ENCODE data around the gene RBM38. TPM values are rescaled to one million over a fixed set of nuclear protein-coding genes. Genes with fewer than 3 reads are reported as not detected.

RBM38 gene
- total RNA-seq, 1 donor from 2014 or later = 26.6 TPM

GRCh38 chr20:57409672-57410397 lies 18.6 kb downstream of the RBM38 start:
- Histone ChIP-seq H3K4me1 (no peaks in the 10 kb centered on the region), H2AFZ (replicated peaks) (no peak overlapping the region), H3F3A (ENCODE audit: low read depth) (peaks cover 13% of the 10 kb centered on the region), H3K9ac (no peak overlapping the region), H3K79me2 (ENCODE audit: low read depth) (no peaks in the 10 kb centered on the region), H3K27me3 (no peaks in the 10 kb centered on the region), H3K4me3 (no peak overlapping the region), H3K4me2 (no peak overlapping the region), H4K20me1 (ENCODE audit: low read depth) (peaks cover 5% of the 10 kb centered on the region), H3K9me3 (ENCODE audit: low read depth) (no peaks in the 10 kb centered on the region), H3K36me3 (no peaks in the 10 kb centered on the region), H3K27ac (peak overlapping the region; percentile 53)
- peaks cover 4% of the 10 kb centered on the region for H3K36me3 Mint-ChIP-seq
- H3K27me3 Mint-ChIP-seq (ENCODE audit: insufficient read depth, low read depth) = no peaks in the 10 kb centered on the region
- H3K4me3 Mint-ChIP-seq = no peak overlapping the region
- H3K4me1 Mint-ChIP-seq = peaks cover 23% of the 10 kb centered on the region
- no peaks in the 10 kb centered on the region for H3K9me3 Mint-ChIP-seq
- DNase-seq (ENCODE audit: low spot score) = no peak
- TF ChIP-seq EZH2phosphoT487 (IDR thresholded peaks at IDR 0.05) (no peak), CTCF (IDR thresholded peaks at IDR 0.05) (no peak), EZH2 (IDR thresholded peaks at IDR 0.05) (no peak)
- H3K27ac Mint-ChIP-seq = peak overlapping the region; percentile 79

GRCh38 chr20:57410398-57410920 lies 19.3 kb downstream of the RBM38 start:
- Histone ChIP-seq H3K4me1 (no peaks in the 10 kb centered on the region), H2AFZ (replicated peaks) (no peak overlapping the region), H3K4me2 (no peak overlapping the region), H3K27me3 (no peaks in the 10 kb centered on the region), H3F3A (ENCODE audit: low read depth) (peaks cover 13% of the 10 kb centered on the region), H3K79me2 (ENCODE audit: low read depth) (no peaks in the 10 kb centered on the region), H3K4me3 (no peak overlapping the region), H3K9me3 (ENCODE audit: low read depth) (no peaks in the 10 kb centered on the region), H3K27ac (peak overlapping the region; percentile 53), H4K20me1 (ENCODE audit: low read depth) (peaks cover 5% of the 10 kb centered on the region), H3K9ac (no peak overlapping the region), H3K36me3 (no peaks in the 10 kb centered on the region)
- no peaks in the 10 kb centered on the region for H3K9me3 Mint-ChIP-seq
- peaks cover 4% of the 10 kb centered on the region for H3K36me3 Mint-ChIP-seq
- H3K27me3 Mint-ChIP-seq (ENCODE audit: insufficient read depth, low read depth) = no peaks in the 10 kb centered on the region
- H3K4me1 Mint-ChIP-seq = peaks cover 23% of the 10 kb centered on the region
- no peak overlapping the region for H3K27ac Mint-ChIP-seq
- DNase-seq (ENCODE audit: low spot score) = no peak
- TF ChIP-seq CTCF (IDR thresholded peaks at IDR 0.05) (no peak), EZH2 (IDR thresholded peaks at IDR 0.05) (no peak), EZH2phosphoT487 (IDR thresholded peaks at IDR 0.05) (no peak)
- H3K4me3 Mint-ChIP-seq = no peak overlapping the region

GRCh38 chr20:57410924-57411323 lies 19.7 kb downstream of the RBM38 start:
- no peak for DNase-seq (ENCODE audit: low spot score)
- no peaks in the 10 kb centered on the region for H3K4me1 ChIP-seq
- no peaks in the 10 kb centered on the region for H3K36me3 ChIP-seq
- no peaks in the 10 kb centered on the region for H3K79me2 ChIP-seq (ENCODE audit: low read depth)
- H2AFZ ChIP-seq (replicated peaks) = no peak overlapping the region
- peaks cover 5% of the 10 kb centered on the region for H4K20me1 ChIP-seq (ENCODE audit: low read depth)
- Mint-ChIP-seq H3K9me3 (no peaks in the 10 kb centered on the region), H3K27me3 (ENCODE audit: insufficient read depth, low read depth) (peaks cover 2% of the 10 kb centered on the region), H3K36me3 (peaks cover 4% of the 10 kb centered on the region), H3K4me1 (peaks cover 24% of the 10 kb centered on the region), H3K27ac (peak overlapping the region; percentile 7), H3K4me3 (no peak overlapping the region)
- TF ChIP-seq EZH2 (IDR thresholded peaks at IDR 0.05) (no peak), EZH2phosphoT487 (IDR thresholded peaks at IDR 0.05) (no peak), CTCF (IDR thresholded peaks at IDR 0.05) (no peak)
- H3K9me3 ChIP-seq (ENCODE audit: low read depth) = no peaks in the 10 kb centered on the region
- no peak overlapping the region for H3K27ac ChIP-seq
- no peaks in the 10 kb centered on the region for H3K27me3 ChIP-seq
- no peak overlapping the region for H3K9ac ChIP-seq
- peaks cover 13% of the 10 kb centered on the region for H3F3A ChIP-seq (ENCODE audit: low read depth)
- H3K4me3 ChIP-seq = no peak overlapping the region
- no peak overlapping the region for H3K4me2 ChIP-seq

Measured in neural progenitor cell (in vitro differentiated cells).